ENCODE data around the gene DSTYK.
"Not testable (repeated sequence)": the region's sequence is repeated elsewhere in the genome, so short reads cannot be mapped to it uniquely, and the experiment has no call there.

Gene DSTYK

DNA sequence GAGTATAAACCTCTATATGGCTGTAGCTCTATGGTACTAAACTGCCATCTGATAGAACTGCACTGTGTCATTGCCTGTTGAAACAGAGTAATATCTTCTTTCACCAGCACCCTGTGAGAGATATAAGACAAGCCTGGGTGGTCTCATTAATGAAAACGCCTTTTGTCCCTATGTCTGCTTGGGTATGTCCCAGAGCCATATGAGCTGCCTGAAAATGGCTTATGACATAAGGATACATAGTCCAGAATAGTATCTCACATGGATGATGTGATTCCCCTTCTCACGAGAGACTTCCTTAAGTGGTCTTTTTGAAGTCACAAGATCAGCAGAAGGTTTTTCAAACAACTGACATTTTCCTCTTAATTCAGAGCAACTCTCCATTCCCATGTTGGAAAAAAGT, 8.9 kb upstream of the DSTYK start:
- DNase-seq (ENCODE audit: low read depth in 2 of 2): no peak

DNA sequence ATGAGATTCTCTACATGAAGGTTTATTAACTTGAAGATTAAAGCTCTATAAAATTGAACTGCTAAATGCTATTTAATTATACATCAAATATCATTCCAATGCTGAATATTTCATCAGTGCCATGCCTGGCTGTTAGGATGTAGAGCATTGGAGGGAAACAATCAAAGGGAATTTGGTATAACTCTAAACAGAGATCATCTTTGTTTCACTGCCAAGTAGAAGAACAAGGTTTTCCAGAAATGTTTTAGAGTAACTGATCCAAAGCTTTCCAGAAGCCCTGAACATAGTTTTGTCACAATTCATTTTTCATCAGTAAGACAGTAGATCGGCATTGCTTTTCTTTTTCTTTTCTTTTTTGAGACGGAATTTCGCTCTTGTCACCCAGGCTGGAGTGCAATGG, 5.9 kb upstream of the DSTYK start:
- no peak for DNase-seq (ENCODE audit: low read depth in 2 of 2)

DNA sequence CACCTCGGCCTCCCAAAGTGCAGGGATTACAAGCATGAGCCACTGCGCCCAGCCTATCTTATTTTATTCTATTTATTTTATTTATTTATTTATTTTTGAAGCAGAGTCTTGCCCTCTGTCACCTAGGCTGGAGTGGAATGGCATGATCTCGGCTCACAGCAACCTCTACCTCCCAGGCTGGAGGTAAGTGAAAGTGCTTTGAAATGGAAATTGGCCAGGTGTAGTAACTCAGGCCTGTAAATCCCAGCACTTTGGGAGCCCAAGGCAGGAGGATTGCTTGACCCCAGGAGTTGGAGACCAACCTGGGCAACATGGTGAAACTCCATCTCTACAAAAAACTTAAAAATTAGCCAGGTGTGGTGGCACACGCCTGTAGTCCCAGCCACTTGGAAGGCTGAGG, 5.1 kb upstream of the DSTYK start:
- DNase-seq (ENCODE audit: low read depth in 2 of 2): no peak

- DNase-seq (ENCODE audit: low read depth in 2 of 2): no peak
Measured at GRCh38 chr1:205214756-205215155, 3.3 kb upstream of the DSTYK start.

GRCh38 chr1:205211839-205212536, 486 bp upstream of the DSTYK start:
- no peak for DNase-seq (ENCODE audit: low read depth in 2 of 2)

DNA sequence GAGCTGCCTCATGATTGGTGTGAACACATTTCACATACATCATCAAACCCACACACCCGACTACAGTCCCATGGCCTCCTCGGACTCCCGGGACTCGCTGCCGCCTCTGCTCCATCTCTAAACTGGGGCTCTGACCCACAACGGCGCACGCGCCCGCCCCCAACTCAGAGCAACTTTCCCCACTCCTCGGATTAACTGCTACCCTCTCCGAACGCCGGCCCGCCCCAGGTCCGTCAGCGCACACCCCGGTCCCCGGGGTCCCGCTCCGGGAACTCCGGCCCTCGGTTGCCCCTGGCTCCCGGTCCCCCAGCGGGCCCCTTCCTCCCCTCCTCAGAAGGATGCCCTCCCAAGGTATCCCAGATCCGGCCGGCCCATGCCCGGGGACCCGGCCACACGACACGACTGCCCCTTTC, 740 bp downstream of the DSTYK start:
- no peak for DNase-seq (ENCODE audit: low read depth in 2 of 2)

- no peak for DNase-seq (ENCODE audit: low read depth in 2 of 2)
Measured at GRCh38 chr1:205208811-205209210, 2.7 kb downstream of the DSTYK start.

- DNase-seq (ENCODE audit: low read depth in 2 of 2): no peak
Measured at GRCh38 chr1:205205055-205205454, 6.4 kb downstream of the DSTYK start.

DNA sequence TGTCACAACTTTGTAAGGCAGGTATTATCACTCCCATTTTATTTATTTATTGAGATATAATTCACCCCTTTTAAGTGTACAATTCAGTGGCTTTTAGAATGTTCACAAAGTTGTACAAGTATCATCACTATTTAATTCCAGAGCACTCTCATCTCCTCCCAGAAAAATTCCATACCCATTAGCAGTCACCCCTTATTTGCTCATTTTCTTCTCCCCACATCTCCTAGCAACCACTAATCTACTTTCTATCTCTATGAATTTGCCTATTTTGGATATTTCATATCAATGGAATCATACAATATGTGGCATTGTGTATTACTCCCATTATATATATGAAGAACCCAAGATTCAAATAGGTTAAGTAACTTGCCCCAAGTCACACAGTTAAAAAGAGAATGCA, 7.0 kb downstream of the DSTYK start:
- no peak for DNase-seq (ENCODE audit: low read depth in 2 of 2)

GRCh38 chr1:205199931-205200299, 11.6 kb downstream of the DSTYK start:
- no peak for DNase-seq (ENCODE audit: low read depth in 2 of 2)

DNA sequence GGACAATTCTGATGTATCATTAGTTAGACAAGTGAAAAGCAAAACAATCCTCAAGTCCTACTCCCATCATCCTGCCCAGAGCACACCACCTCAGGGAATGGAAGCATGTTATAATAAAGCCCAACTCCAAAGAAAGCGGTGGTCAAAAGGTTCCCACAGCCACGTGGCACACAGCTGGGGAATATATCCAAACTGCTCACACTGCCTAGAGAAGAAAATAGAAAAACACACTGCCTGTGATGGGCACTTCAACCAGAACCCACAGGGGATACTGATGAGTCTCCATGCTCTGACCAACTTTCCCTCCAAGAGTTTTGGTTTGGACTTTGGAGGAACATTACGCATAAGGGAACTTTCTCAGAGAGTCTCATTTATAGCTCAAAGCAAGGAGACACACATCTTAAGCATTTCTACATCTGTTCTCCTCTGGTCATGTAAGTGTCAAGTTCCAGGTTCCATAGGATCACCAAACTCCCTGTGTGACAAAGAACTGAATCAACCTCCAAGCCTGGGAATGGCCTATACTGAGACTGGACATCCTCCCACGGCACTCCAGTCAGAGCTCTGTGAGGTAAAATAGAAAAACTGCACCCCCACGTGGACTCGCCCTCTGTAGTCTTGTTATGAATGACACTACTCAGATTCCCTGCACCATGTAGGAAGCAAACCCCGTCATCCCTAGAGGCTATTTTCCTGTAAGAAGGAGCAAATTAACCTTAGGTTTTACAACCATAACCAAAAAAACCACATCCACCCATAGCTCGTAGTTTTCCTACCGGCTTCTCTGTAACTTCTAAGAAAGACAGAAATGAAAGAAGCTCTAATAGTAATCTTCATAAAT, 12.2 kb downstream of the DSTYK start:
- peak in 1 of 2 donors; percentile 56 for DNase-seq (ENCODE audit: low read depth in 2 of 2)

- no peak for DNase-seq (ENCODE audit: low read depth in 2 of 2)
Measured at GRCh38 chr1:205192287-205192686, 19.2 kb downstream of the DSTYK start.

GRCh38 chr1:205191622-205192021, 19.9 kb downstream of the DSTYK start:
- no peak for DNase-seq (ENCODE audit: low read depth in 2 of 2)

GRCh38 chr1:205190845-205191577, 20.5 kb downstream of the DSTYK start:
- DNase-seq (ENCODE audit: low read depth in 2 of 2): no peak

DNA sequence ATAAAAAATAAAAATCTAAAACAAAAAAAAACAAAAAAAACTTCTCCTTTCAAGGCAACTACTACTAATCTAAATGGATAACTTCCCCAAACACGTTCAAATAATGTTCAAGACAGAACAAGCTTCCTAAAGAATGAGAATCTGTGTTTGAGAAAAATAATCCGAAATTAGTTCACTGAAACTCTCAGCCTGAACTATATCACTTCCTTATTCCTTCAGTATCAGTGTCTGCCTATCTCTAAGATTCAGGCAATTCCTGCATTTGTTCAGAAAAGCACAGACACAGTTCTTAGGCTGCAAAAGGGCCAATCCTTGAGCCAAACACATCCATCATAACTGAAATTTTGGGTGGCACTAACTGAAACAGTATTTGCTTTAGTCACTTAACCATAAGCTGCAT, 22.4 kb downstream of the DSTYK start:
- no peak for DNase-seq (ENCODE audit: low read depth in 2 of 2)

GRCh38 chr1:205188596-205188995, 22.9 kb downstream of the DSTYK start:
- DNase-seq (ENCODE audit: low read depth in 2 of 2): no peak

DNA sequence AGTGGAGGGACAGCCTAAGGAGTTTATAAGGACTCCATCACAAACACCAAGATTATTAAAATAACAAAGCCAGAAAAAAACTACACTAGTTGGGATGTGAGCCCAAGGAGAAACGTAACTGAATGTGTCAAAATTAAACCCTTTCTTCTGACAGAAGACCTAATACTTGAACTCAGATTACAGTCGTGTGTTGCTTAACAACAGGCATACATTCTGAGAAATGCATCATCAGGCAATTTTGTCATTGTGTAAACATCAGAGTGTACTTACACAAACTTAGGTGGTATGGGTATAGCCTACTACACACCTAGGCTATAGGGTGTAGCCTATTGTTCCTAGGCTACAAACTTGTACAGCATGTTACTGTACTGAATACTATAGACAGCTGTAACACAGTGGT, 23.4 kb downstream of the DSTYK start:
- DNase-seq (ENCODE audit: low read depth in 2 of 2): no peak

DNA sequence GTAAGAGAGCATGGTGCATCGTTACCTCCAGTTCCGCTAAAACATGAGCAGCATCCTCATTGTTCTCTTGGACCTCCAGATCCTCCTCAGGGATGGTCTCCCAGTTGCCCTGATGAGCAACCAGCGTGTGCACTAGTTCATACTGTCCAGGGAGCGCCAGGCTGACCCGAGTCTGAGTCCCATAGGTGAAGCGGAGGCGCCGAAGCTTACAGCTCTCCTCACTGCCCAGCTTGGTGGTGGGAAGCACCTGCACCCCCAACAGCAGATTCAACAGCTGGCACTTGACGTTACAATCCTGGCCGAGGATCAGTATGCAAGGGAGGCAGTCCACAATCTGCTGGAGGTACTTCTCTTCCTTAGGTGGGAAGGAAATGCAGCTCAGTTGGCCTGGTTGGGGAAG, 24.1 kb downstream of the DSTYK start:
- DNase-seq (ENCODE audit: low read depth in 2 of 2): no peak

DNA sequence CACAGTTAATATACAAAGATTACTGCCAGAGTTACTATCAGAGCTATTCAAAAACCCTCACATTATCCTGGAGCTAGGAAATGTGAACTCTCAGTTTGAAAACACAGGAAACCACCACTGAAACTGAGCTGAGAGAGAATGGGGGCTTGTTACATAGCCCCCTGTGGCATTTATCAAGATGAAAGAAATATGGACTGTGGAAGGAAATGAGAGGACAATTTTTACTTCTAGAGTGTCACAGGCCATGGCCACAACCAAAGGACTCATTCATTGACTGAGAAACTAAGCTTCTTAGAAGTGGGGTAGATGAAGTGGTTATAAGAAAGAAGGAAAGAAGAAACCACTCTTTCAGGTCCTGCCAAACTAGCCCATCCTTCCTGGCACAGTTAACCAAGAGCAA, 25.3 kb downstream of the DSTYK start:
- no peak for DNase-seq (ENCODE audit: low read depth in 2 of 2)

GRCh38 chr1:205183676-205184335, 27.7 kb downstream of the DSTYK start:
- no peak for DNase-seq (ENCODE audit: low read depth in 2 of 2)

- no peak for DNase-seq (ENCODE audit: low read depth in 2 of 2)
Measured at GRCh38 chr1:205182930-205183329, 28.6 kb downstream of the DSTYK start.

- not testable (repeated sequence) for DNase-seq (ENCODE audit: low read depth in 2 of 2)
Measured at GRCh38 chr1:205180331-205180730, 31.2 kb downstream of the DSTYK start.
